ENCODE measurements around the gene ELF3. TPM values are rescaled to one million over a fixed set of nuclear protein-coding genes. Genes with fewer than 3 reads are reported as not detected.
A peak's percentile ranks its signal among the peaks of the same experiment; 100 is the strongest.

Gene ELF3
- total and polyA plus RNA-seq, 2 of the 13 experiments (the other 11 are each of a cell fraction or from before 2014, with no cell fraction given): 11.5 to 55.1 TPM

GRCh38 chr1:202046227-202046626, 35.8 kb downstream of the ELF3 start (continued):
- TF ChIP-seq ZBTB10 (CRISPR knock-in tag; IDR thresholded peaks at IDR 0.05; ENCODE audit: borderline replicate concordance): no peak
- peak; percentile 90 for TF ChIP-seq NCOA2 (CRISPR knock-in tag; IDR thresholded peaks at IDR 0.05)
- TF ChIP-seq NBN (conservative IDR thresholded peaks at IDR 0.05): no peak
- no peak for TF ChIP-seq FOXK2 (IDR thresholded peaks at IDR 0.05)
- peak; percentile 20 for TF ChIP-seq ZFX (CRISPR knock-in tag; IDR thresholded peaks at IDR 0.05; ENCODE audit: low read depth)
- TF ChIP-seq ZBTB8A (CRISPR knock-in tag; IDR thresholded peaks at IDR 0.05; ENCODE audit: borderline replicate concordance, low read depth): no peak
- TF ChIP-seq SKI (IDR thresholded peaks at IDR 0.05; ENCODE audit: partially characterized antibody): no peak
- no peak for TF ChIP-seq TMF1 (CRISPR knock-in tag; IDR thresholded peaks at IDR 0.05; ENCODE audit: low read depth)
- no peak for TF ChIP-seq IKZF1 (IDR thresholded peaks at IDR 0.05)
- no peak for TF ChIP-seq PTBP1 (IDR thresholded peaks at IDR 0.05; ENCODE audit: low read depth, low read length, poor library complexity, severe bottlenecking)
- peak; percentile 45; the same call in 1 of the 2 replicates for TF ChIP-seq ZBTB25 (CRISPR knock-in tag; IDR thresholded peaks at IDR 0.05)
- no peak for TF ChIP-seq ZNF317 (CRISPR knock-in tag; IDR thresholded peaks at IDR 0.05)
- TF ChIP-seq ZBTB39 (CRISPR knock-in tag; IDR thresholded peaks at IDR 0.05): no peak
- TF ChIP-seq ZXDC (CRISPR knock-in tag; IDR thresholded peaks at IDR 0.05): no peak
- TF ChIP-seq RBAK (CRISPR knock-in tag; IDR thresholded peaks at IDR 0.05): no peak
- TF ChIP-seq BCL6 (CRISPR knock-in tag; IDR thresholded peaks at IDR 0.05): peak; percentile 53; the same call in 1 of the 2 replicates
- no peak for TF ChIP-seq ZNF883 (CRISPR knock-in tag; IDR thresholded peaks at IDR 0.05; ENCODE audit: not compliant biosample characterization)
- peak; percentile 82 for TF ChIP-seq PAXIP1 (CRISPR knock-in tag; conservative IDR thresholded peaks at IDR 0.05)
